ENCODE measurements around the gene BARHL2. TPM values are rescaled to one million over a fixed set of nuclear protein-coding genes. Genes with fewer than 3 reads are reported as not detected.

The BARHL2 gene
- total RNA-seq, 2 donors from 2014 or later = not detected

- no peak for DNase-seq (ENCODE audit: low spot score)
- H3K27me3 ChIP-seq (replicated peaks; ENCODE audit: insufficient read depth) = peaks cover 30% of the 10 kb centered on the region
- no peak for ATAC-seq (ENCODE audit: insufficient number of reproducible peaks, low FRiP score, low read depth)
- H3K36me3 ChIP-seq = no peaks in the 10 kb centered on the region
- H3K9me3 ChIP-seq = no peaks in the 10 kb centered on the region
- H3K27ac ChIP-seq = no peak overlapping the region
- peaks cover 11 to 30% of the 10 kb centered on the region in 2 donors for H3K4me1 ChIP-seq (ENCODE audit: control insufficient read depth in 1 of 2, low read depth in 2 of 2)
- peak overlapping the region; percentile 49 for H3K4me3 ChIP-seq
- TF ChIP-seq CTCF (IDR thresholded peaks at IDR 0.05) = no peak
These were observed 10.4 kb downstream of the BARHL2 start for GRCh38 chr1:90706437-90707362.

GRCh38 chr1:90705956-90706355 lies 11.1 kb downstream of the BARHL2 start:
- Histone ChIP-seq H3K27me3 (replicated peaks; ENCODE audit: insufficient read depth) (peaks cover 26% of the 10 kb centered on the region), H3K4me1 (ENCODE audit: control insufficient read depth in 1 of 2, low read depth in 2 of 2) (peaks cover 11 to 28% of the 10 kb centered on the region in 2 donors), H3K4me3 (no peak overlapping the region), H3K36me3 (no peaks in the 10 kb centered on the region), H3K9me3 (no peaks in the 10 kb centered on the region), H3K27ac (no peak overlapping the region)
- no peak for TF ChIP-seq CTCF (IDR thresholded peaks at IDR 0.05)
- no peak for DNase-seq (ENCODE audit: low spot score)
- ATAC-seq (ENCODE audit: insufficient number of reproducible peaks, low FRiP score, low read depth) = no peak

GRCh38 chr1:90704817-90705216 lies 12.3 kb downstream of the BARHL2 start:
- ATAC-seq (ENCODE audit: insufficient number of reproducible peaks, low FRiP score, low read depth) (no peak), DNase-seq (ENCODE audit: low spot score) (no peak)
- Histone ChIP-seq H3K9me3 (no peaks in the 10 kb centered on the region), H3K36me3 (no peaks in the 10 kb centered on the region), H3K27me3 (replicated peaks; ENCODE audit: insufficient read depth) (peaks cover 24% of the 10 kb centered on the region), H3K27ac (no peak overlapping the region), H3K4me3 (no peak overlapping the region), H3K4me1 (ENCODE audit: control insufficient read depth in 1 of 2, low read depth in 2 of 2) (peaks cover 11 to 26% of the 10 kb centered on the region in 2 donors)
- TF ChIP-seq CTCF (IDR thresholded peaks at IDR 0.05) = no peak

DNA sequence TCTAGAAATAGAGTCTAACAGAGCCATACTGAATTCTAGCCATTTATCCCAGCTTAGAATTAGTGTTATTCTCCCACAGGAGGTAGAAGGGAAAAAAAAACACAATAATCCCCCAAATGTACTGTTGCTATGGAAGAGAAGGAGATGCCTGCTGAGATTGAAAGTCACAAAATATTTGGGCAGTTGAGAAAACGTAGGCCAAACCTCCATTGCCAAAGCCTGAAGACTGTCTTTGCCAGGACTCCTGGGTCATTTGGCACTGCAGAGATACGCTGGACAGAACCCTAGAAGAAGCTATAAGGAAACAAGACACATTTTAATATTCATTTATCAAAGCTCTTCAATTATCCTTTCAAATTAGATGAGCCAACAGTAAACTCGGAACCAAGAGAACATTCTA lies 22.3 kb downstream of the BARHL2 start:
- peaks cover 3% of the 10 kb centered on the region for H3K27me3 ChIP-seq (replicated peaks; ENCODE audit: insufficient read depth)
- no peak for ATAC-seq (ENCODE audit: insufficient number of reproducible peaks, low FRiP score, low read depth)
- TF ChIP-seq CTCF (IDR thresholded peaks at IDR 0.05) = no peak
- H3K36me3 ChIP-seq = no peaks in the 10 kb centered on the region
- DNase-seq (ENCODE audit: low spot score) = no peak
- H3K9me3 ChIP-seq = no peaks in the 10 kb centered on the region
- H3K4me3 ChIP-seq = no peak overlapping the region
- no peaks in the 10 kb centered on the region for H3K4me1 ChIP-seq (ENCODE audit: control insufficient read depth in 1 of 2, low read depth in 2 of 2)
- no peak overlapping the region for H3K27ac ChIP-seq

- no peak for TF ChIP-seq CTCF (IDR thresholded peaks at IDR 0.05)
- Histone ChIP-seq H3K4me3 (no peak overlapping the region), H3K9me3 (no peaks in the 10 kb centered on the region), H3K27ac (no peak overlapping the region), H3K4me1 (ENCODE audit: control insufficient read depth in 1 of 2, low read depth in 2 of 2) (no peaks in the 10 kb centered on the region), H3K27me3 (replicated peaks; ENCODE audit: insufficient read depth) (no peaks in the 10 kb centered on the region), H3K36me3 (no peaks in the 10 kb centered on the region)
- DNase-seq (ENCODE audit: low spot score) = no peak
- ATAC-seq (ENCODE audit: insufficient number of reproducible peaks, low FRiP score, low read depth) = no peak
These were observed 29.4 kb downstream of the BARHL2 start for GRCh38 chr1:90687747-90688146.

All from thoracic aorta (tissue), 2 donors.